Activated CD8-positive, alpha-beta memory T cell treated with anti-CD3 and anti-CD28 coated beads, Interleukin-2, amount 10 ng/mL, durations not matched to agents 7 days and 5 days (primary cell): ENCODE measurements around the gene RAB5B. TPM values are rescaled to one million over a fixed set of nuclear protein-coding genes. Genes with fewer than 3 reads are reported as not detected.

Experiments used
- ATAC-seq: fragments of 150-1000 bp; cut with Tn5 transposase; one replicate; pipeline ENCODE4 v1.10.0; 2021; ENCODE audit warnings: moderate library complexity
- CTCF ChIA-PET: fragments of 350-600 bp; sonication (Branson Sonifier 250); formaldehyde crosslinking; loops from one replicate; lab custom pipeline; 2021; ENCODE audit warnings: antibody characterized with exemption; lab: Charles Lee
- DNase-seq: peaks from one replicate; pipeline ENCODE4 v3.0.0-alpha.2; 2020
- H3K27ac Mint-ChIP-seq: one replicate; pipeline ENCODE4 v1.8.0; 2021; ENCODE audit warnings: mild to moderate bottlenecking, mixed read lengths
- H3K27me3 Mint-ChIP-seq: one replicate; pipeline ENCODE4 v1.8.0; 2021; ENCODE audit warnings: mixed read lengths
- H3K36me3 Mint-ChIP-seq: one replicate; pipeline ENCODE4 v1.8.0; 2021; ENCODE audit warnings: mild to moderate bottlenecking, mixed read lengths
- H3K4me1 Mint-ChIP-seq: one replicate; pipeline ENCODE4 v1.8.0; 2021; ENCODE audit warnings: mixed read lengths
- H3K4me3 Mint-ChIP-seq: one replicate; pipeline ENCODE4 v1.8.0; 2021; ENCODE audit warnings: mild to moderate bottlenecking, moderate library complexity, mixed read lengths
- H3K9me3 Mint-ChIP-seq: one replicate; pipeline ENCODE4 v1.8.0; 2022; ENCODE audit warnings: low read depth, mixed read lengths
- total RNA-seq, 2 experiments: library from RNA; stranded (reverse); gene quantifications; one replicate each; pipeline ENCODE4 v1.2.3, GENCODE V29; 2021

Gene RAB5B
- total RNA-seq, 2 experiments from 2014 or later, result 46.4 to 55.6 TPM

- Mint-ChIP-seq H3K27me3 (no peaks in the 10 kb centered on the region), H3K9me3 (no peaks in the 10 kb centered on the region), H3K27ac (peak overlapping the region; percentile 98), H3K4me1 (peaks cover 77% of the 10 kb centered on the region), H3K4me3 (peak overlapping the region; percentile 96), H3K36me3 (peaks cover 48% of the 10 kb centered on the region)
- CTCF ChIA-PET, result interaction anchor here (0.6 to 7.8 kb wide), 12 partner anchors 11 to 256 kb away, joined by 3 to 66 read pairs (median 4); partner anchors contain the start of genes DNAJC14, RAB5B and SMARCC2
- no peak for DNase-seq
- ATAC-seq, result no peak
Measured at GRCh38 chr12:55933169-55933798, 40.6 kb upstream of the RAB5B start.

GRCh38 chr12:55933799-55934742, 39.8 kb upstream of the RAB5B start:
- Mint-ChIP-seq H3K9me3 (no peaks in the 10 kb centered on the region), H3K4me1 (peaks cover 84% of the 10 kb centered on the region), H3K27ac (peak overlapping the region; percentile 50), H3K4me3 (peak overlapping the region; percentile 96), H3K27me3 (no peaks in the 10 kb centered on the region), H3K36me3 (peaks cover 53% of the 10 kb centered on the region)
- ATAC-seq (no peak), DNase-seq (no peak)
- CTCF ChIA-PET, result interaction anchor here (0.6 to 7.8 kb wide), 9 partner anchors 10 to 256 kb away, joined by 3 to 66 read pairs (median 4); partner anchors contain the start of genes DNAJC14, RAB5B and SMARCC2

GRCh38 chr12:55934773-55935172, 39.1 kb upstream of the RAB5B start:
- Mint-ChIP-seq H3K27ac (peak overlapping the region; percentile 84), H3K36me3 (peaks cover 56% of the 10 kb centered on the region), H3K9me3 (no peaks in the 10 kb centered on the region), H3K27me3 (no peaks in the 10 kb centered on the region), H3K4me1 (peaks cover 82% of the 10 kb centered on the region), H3K4me3 (peak overlapping the region; percentile 56)
- no peak for ATAC-seq
- no peak for DNase-seq
- CTCF ChIA-PET, result interaction anchor here (1.0 to 10.2 kb wide), 9 partner anchors 7 to 255 kb away, joined by 3 to 121 read pairs (median 4); partner anchors contain the start of genes DGKA, PYM1, RAB5B and SMARCC2

- peak overlapping the region; percentile 84 for H3K27ac Mint-ChIP-seq
- H3K27me3 Mint-ChIP-seq, result no peaks in the 10 kb centered on the region
- CTCF ChIA-PET, result interaction anchor here (1.1 to 10.2 kb wide), 6 partner anchors 8 to 196 kb away, joined by 4 to 121 read pairs (median 6); partner anchors contain the start of genes DGKA and PYM1
- no peak for DNase-seq
- H3K36me3 Mint-ChIP-seq, result peaks cover 65% of the 10 kb centered on the region
- ATAC-seq, result no peak
- no peaks in the 10 kb centered on the region for H3K9me3 Mint-ChIP-seq
- peak overlapping the region; percentile 56 for H3K4me3 Mint-ChIP-seq
- peaks cover 82% of the 10 kb centered on the region for H3K4me1 Mint-ChIP-seq
Measured at GRCh38 chr12:55935738-55936151, 38.1 kb upstream of the RAB5B start.

- H3K27me3 Mint-ChIP-seq, result no peaks in the 10 kb centered on the region
- H3K36me3 Mint-ChIP-seq, result peaks cover 72% of the 10 kb centered on the region
- H3K9me3 Mint-ChIP-seq, result no peaks in the 10 kb centered on the region
- CTCF ChIA-PET, result interaction anchor here (0.9 to 10.2 kb wide), 7 partner anchors 10 to 199 kb away, joined by 3 to 121 read pairs (median 6); partner anchors contain the start of genes DGKA, PYM1 and RAB5B
- peaks cover 79% of the 10 kb centered on the region for H3K4me1 Mint-ChIP-seq
- ATAC-seq (no peak), DNase-seq (no peak)
- H3K4me3 Mint-ChIP-seq, result no peak overlapping the region
- peak overlapping the region; percentile 26 for H3K27ac Mint-ChIP-seq
Measured at GRCh38 chr12:55937981-55938380, 35.9 kb upstream of the RAB5B start.

GRCh38 chr12:55938826-55939501, 34.9 kb upstream of the RAB5B start:
- Mint-ChIP-seq H3K9me3 (no peaks in the 10 kb centered on the region), H3K4me1 (peaks cover 71% of the 10 kb centered on the region), H3K27me3 (no peaks in the 10 kb centered on the region), H3K36me3 (peaks cover 72% of the 10 kb centered on the region), H3K27ac (peak overlapping the region; percentile 58), H3K4me3 (no peak overlapping the region)
- CTCF ChIA-PET, result interaction anchor here (0.6 to 10.2 kb wide), 20 partner anchors 10 to 200 kb away, joined by 3 to 121 read pairs (median 4); partner anchors contain the start of genes DGKA, DNAJC14, ORMDL2 and PYM1
- no peak for ATAC-seq
- no peak for DNase-seq

GRCh38 chr12:55940065-55940732, 33.7 kb upstream of the RAB5B start:
- CTCF ChIA-PET, result interaction anchor here (0.6 to 10.2 kb wide), 35 partner anchors 9 to 947 kb away, joined by 3 to 121 read pairs (median 4); partner anchors contain the start of genes BLOC1S1, DGKA, DNAJC14 and ORMDL2
- H3K4me1 Mint-ChIP-seq, result peaks cover 63% of the 10 kb centered on the region
- peak overlapping the region; percentile 58 for H3K27ac Mint-ChIP-seq
- peaks cover 75% of the 10 kb centered on the region for H3K36me3 Mint-ChIP-seq
- no peak overlapping the region for H3K4me3 Mint-ChIP-seq
- no peaks in the 10 kb centered on the region for H3K27me3 Mint-ChIP-seq
- ATAC-seq (peak; percentile 95), DNase-seq (peak; percentile 91)
- H3K9me3 Mint-ChIP-seq, result no peaks in the 10 kb centered on the region

- H3K27ac Mint-ChIP-seq, result no peak overlapping the region
- no peak for ATAC-seq
Measured at GRCh38 chr12:55942055-55942454, 31.8 kb upstream of the RAB5B start.

GRCh38 chr12:55942577-55943136, 31.2 kb upstream of the RAB5B start:
- Mint-ChIP-seq H3K27ac (peak overlapping the region; percentile 34), H3K9me3 (no peaks in the 10 kb centered on the region), H3K4me3 (no peak overlapping the region), H3K36me3 (peaks cover 79% of the 10 kb centered on the region), H3K27me3 (no peaks in the 10 kb centered on the region), H3K4me1 (peaks cover 48% of the 10 kb centered on the region)
- DNase-seq, result no peak
- CTCF ChIA-PET, result interaction anchor here (10.2 kb wide), 1 partner anchor 15 kb away, joined by 121 read pairs; the partner anchor contains the start of genes DGKA and PYM1
- ATAC-seq, result no peak

More at GRCh38 chr12:55942055-55942454, 31.8 kb upstream of the RAB5B start:
- CTCF ChIA-PET, result interaction anchor here (10.2 kb wide), 1 partner anchor 14 kb away, joined by 121 read pairs; the partner anchor contains the start of genes DGKA and PYM1
- Mint-ChIP-seq H3K36me3 (peaks cover 79% of the 10 kb centered on the region), H3K27me3 (no peaks in the 10 kb centered on the region), H3K4me1 (peaks cover 50% of the 10 kb centered on the region), H3K4me3 (no peak overlapping the region), H3K9me3 (no peaks in the 10 kb centered on the region)
- DNase-seq, result no peak

- DNase-seq (no peak), ATAC-seq (no peak)
- no peaks in the 10 kb centered on the region for H3K27me3 Mint-ChIP-seq
- no peak overlapping the region for H3K4me3 Mint-ChIP-seq
- H3K36me3 Mint-ChIP-seq, result peaks cover 58% of the 10 kb centered on the region
- CTCF ChIA-PET, result no interaction called here
- peaks cover 20% of the 10 kb centered on the region for H3K4me1 Mint-ChIP-seq
- no peaks in the 10 kb centered on the region for H3K9me3 Mint-ChIP-seq
- H3K27ac Mint-ChIP-seq, result peak overlapping the region; percentile 9
Measured at GRCh38 chr12:55946553-55946952, 27.3 kb upstream of the RAB5B start.

GRCh38 chr12:55955344-55955743, 18.5 kb upstream of the RAB5B start:
- no peak overlapping the region for H3K27ac Mint-ChIP-seq
- ATAC-seq, result no peak

More at GRCh38 chr12:55955344-55955743, 18.5 kb upstream of the RAB5B start:
- no peak overlapping the region for H3K4me3 Mint-ChIP-seq
- CTCF ChIA-PET, result interaction anchor here (0.9 to 1.4 kb wide), 4 partner anchors 11 to 34 kb away, joined by 3 to 4 read pairs (median 3); partner anchors contain the start of gene RAB5B
- no peak for DNase-seq
- peaks cover 24% of the 10 kb centered on the region for H3K36me3 Mint-ChIP-seq
- no peaks in the 10 kb centered on the region for H3K9me3 Mint-ChIP-seq
- no peaks in the 10 kb centered on the region for H3K27me3 Mint-ChIP-seq
- H3K4me1 Mint-ChIP-seq, result no peaks in the 10 kb centered on the region
